GM21717 (cell line): ENCODE data around the gene ANKS1B.
"Not testable (repeated sequence)": the region's sequence is repeated elsewhere in the genome, so short reads cannot be mapped to it uniquely, and the experiment has no call there.

ENCODE experiments used
- ATAC-seq: cut with Tn5 transposase; IDR thresholded peaks from one replicate; pipeline ENCODE4 v1.9.1; 2021; ENCODE audit warnings: mild to moderate bottlenecking, moderate library complexity; ENCODE audit not compliant: unreplicated experiment

The ANKS1B gene

DNA sequence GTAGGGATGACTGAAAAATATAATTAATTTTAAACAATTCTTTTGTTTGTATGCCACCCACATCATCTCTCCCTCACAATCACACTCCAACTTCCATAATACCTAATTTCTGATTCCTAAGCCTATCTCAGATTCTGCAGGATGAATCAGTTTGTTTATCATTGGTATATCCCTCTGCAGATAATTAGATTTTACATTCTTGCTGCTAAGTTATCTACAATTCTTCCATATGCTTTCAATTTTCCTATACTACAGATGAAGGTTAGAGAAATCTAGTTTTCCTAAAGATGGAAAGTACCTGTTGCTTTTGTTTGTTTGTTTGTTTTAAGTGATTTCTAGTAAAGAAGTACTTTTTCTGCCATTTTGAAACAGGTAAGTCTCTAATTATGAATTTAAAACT, 105.3 kb downstream of the ANKS1B start:
- no peak for ATAC-seq

DNA sequence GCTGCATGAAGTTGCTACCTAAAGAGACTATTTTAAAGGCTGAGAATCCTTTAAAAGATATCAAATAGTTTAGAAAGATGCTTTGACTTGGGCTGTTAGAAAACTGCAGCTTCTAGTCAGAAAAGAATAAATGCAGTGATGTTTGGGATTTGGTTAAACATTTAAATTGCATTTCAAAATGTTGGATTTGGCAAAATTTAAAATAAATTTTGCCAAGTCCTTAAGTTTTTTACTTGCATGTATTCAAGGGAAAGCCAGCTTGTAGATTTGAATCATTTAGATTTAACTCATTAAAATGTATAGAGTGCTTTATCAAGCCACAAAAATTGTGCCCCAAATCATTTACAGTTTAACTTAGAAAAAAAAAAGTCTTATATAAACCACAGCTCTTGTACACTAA, 109.7 kb downstream of the ANKS1B start:
- no peak for ATAC-seq

DNA sequence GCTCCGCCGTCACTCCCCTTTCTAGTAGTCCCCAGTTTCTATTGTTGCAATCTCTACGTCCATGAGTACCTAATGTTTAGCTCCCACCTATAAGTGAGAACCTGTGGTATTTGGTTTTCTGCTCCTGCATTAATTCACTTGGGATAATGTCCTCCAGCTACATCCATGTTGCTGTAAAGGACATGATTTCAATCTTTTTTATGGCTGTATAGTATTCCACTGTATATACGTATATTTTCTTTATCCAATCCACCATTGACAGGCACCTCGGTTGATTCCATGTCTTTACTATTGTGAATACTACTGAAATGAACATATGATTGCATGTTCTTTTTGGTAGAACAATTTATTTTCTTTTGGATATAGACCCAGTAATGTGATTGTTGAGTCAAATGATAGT, 114.7 kb downstream of the ANKS1B start:
- ATAC-seq = no peak

DNA sequence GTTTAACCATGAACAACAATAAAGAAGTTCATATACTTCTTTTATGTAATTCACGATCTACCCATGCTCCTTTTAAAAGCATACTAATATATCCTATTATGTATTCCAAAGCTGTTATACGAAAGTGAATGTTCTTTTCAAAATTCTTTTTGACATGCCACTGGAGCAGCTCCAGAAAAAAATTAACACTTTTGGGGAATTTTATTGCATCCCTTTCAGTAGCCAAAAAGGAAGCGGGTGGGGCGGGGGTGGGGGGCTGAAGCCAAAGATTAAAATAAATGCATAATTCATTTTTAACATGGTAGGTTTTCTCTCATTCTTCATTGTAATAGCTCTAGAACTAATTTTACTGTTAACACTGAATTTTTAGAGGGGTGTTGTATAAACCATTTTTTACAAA, 123.0 kb downstream of the ANKS1B start:
- no peak for ATAC-seq

- no peak for ATAC-seq
Measured at GRCh38 chr12:99859126-99859525, 125.6 kb downstream of the ANKS1B start.

DNA sequence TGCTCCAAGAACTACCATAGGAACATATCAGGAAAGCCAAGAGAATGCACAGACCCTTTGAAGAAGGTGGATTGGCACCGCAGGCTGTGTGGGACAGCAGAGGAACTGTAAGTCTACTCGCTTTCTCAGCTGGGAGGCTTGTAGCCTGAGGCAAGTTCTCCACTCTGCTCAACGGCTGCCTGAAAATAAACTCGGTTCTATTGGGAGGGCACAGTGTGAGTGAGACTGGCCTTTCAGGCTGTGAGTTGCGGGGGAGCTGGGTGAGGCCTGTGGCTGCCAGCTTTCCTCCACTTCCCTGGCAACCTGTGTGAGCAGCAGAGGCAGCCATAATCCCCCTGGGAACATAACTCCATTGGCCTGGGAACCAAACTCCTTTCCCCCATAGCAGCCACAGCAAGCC, 132.1 kb downstream of the ANKS1B start:
- ATAC-seq = no peak

DNA sequence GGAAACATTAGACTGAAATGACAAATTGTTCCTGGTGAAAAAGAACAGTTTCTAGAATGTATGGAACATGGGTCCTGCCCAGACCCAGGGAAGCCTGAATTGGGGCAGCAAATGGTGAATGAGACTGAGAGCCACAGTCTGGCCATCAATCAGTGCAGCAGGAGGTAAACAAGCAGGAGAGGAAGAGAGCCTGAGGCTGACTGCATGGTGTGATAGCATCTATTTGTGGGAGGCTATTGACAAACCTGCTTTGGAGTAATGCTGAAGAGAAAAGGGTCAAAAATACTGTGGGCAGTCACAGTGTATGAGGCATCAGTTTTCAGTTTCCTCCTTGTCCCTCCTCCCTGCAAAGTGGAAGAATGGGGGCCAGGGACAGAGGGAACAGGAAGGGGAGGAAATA, 136.8 kb downstream of the ANKS1B start:
- ATAC-seq = no peak

GRCh38 chr12:99834710-99835109, 150.0 kb downstream of the ANKS1B start:
- ATAC-seq = no peak

- no peak for ATAC-seq
Measured at GRCh38 chr12:99833397-99833796, 151.3 kb downstream of the ANKS1B start.

DNA sequence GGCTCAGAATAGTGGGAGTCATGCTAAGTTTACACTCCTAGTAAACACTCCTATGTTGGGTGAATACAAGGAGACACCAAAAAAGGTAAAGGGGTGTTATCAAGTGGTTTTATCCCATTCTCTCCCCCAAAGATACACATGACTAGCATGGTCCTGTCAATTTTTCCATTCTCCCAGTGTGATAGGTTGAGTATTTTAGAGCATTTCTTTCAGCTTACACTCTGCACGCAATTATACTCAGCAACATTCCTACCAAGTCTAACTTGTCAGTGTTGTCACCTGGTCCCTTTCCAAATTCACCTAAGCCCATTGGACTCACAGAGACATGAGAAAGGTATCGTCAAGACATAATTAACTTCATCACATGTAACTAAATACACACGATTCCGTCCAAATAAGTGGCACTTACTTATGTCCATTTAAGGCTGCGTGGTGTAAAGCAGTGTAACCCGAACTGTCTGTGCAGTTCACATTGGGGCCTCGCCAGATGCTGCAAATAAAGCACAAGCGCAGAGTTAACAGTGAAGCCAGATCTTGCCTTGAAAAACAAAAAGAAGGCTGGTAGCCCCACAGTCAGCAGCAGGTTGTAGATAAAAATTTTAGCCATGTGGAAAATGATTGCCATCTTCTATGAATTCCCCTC, 159.7 kb downstream of the ANKS1B start:
- no peak for ATAC-seq

DNA sequence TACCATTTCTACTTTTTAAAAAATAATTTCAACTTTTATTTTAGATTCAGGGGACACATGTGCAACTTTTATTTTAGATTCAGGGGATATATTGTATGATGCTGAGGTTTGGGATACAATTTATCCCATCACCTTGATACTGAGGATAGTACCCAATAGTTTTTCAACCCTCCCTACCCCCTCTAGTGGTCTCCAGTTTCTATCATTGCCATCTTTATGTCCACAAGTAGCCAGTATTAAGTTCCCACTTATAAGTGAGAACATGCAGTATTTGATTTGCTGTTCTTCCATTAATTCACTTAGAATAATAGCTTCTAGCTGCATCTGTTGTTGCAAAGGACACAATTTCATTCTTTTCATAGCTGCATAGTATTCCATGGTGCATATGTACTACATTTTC, 162.5 kb downstream of the ANKS1B start:
- no peak for ATAC-seq

DNA sequence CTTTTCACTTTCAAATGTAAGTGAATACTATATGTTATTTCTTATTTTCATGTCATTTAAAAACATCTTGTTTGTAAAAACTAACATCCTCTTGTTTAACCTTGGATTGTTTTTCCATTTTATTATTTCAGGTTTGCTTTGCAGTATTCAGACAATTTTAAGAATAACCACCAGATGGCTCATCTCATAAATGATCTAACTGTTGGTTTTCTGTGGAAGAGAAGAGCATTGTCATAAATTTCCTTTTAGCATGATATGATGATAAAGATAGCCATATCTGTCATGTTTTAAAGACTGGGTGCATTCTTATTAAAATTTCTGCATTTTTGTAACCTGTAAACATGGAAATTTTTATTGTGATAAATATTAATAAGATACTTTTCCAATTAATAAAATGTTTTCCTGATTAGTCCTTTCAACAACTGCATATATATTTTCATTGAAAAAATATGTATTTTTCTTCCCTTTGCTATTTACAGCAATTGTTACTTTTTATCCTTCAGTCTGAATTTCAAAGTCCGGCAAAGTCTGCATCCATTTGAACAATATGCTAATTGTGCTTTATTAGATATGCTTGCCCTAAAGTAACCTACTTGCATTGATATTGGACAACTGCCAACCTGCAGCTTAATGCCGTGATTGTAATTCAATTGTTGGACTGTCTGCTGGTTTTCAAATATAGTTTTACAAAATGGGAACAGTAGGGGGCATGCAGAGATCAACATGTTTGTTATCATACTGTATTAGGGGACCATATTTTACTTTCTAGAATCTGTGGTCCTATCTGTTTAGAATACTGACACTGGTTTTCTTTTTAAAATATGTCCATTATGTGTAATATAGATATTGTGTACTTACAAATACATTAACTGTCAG, 173.8 kb downstream of the ANKS1B start:
- no peak for ATAC-seq

DNA sequence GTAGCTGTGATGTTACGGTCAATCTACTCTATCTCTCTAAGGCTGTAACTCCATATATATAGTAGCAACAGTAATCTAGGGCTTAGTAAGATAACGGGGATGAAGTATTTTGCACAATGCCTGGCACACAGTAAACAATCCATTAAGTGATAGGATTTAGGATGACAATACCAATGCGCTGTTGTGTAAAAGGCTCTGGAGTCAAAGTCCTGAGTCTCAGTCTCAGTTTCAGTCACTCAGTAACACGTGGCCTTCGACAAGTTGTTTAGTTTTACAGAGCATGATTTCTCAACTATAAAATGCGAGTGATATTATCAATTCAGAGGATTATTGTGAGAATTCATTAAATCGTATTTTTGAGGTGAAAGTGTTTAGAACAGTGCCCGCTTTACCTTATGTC, 174.8 kb downstream of the ANKS1B start:
- ATAC-seq = no peak

- ATAC-seq = no peak
Measured at GRCh38 chr12:99806304-99806703, 178.4 kb downstream of the ANKS1B start.

DNA sequence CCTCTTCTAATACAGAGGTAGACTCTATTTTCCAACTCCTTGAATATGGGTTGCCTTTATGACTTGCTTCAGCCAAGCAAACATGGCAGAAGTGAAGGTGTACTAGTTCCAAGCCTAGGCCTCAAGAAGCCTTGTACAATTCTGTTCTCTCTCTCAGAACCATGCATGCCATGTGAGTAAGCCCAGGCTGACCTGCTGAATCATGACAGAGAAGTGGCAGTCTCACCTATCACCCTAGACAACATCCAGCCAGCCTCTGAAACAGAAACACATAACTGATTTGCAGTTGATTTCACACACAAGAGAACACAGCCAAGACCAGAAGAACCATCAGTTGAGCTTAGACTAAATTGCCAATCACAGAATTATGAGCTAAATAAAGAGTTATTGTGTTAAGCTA, 180.0 kb downstream of the ANKS1B start:
- no peak for ATAC-seq

- no peak for ATAC-seq
Measured at GRCh38 chr12:99800605-99801004, 184.1 kb downstream of the ANKS1B start.

DNA sequence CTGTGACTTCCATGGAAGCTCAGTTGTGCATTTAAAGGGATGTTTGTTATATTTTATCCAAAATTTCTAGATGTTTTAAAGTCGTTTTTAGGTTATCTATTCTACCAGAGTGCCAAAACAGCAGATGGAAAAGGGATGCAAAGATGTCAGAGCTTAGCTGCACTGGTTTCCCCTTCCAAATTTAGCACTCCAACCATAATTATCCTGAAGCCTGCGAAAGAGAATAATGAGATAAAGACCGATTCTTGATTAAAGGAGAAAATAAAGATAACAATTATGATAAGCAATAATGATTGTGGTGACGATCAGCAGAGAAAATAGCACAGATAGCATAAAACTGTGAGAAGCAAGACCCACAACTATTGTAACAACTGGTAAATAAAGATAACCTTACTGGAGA, 186.8 kb downstream of the ANKS1B start:
- ATAC-seq = not testable (repeated sequence)

DNA sequence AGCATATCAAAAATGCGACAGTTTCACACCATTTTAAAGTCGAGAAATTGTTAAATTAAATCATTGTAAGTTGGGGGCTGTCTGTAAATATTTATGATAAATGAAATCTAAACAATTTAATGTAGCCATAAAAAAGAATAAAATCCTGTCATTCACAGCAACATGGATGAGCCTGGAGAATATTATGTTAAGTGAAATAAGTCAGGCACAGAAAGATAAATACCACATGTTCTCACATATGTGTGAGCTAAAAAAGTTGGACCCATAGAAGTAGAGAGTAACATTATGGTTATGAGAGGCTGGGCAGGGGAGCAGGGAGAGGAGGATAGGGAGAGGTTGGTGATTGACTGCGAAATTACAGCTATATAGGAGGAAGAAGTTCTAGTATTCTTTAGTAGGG, 201.3 kb downstream of the ANKS1B start:
- ATAC-seq = no peak

DNA sequence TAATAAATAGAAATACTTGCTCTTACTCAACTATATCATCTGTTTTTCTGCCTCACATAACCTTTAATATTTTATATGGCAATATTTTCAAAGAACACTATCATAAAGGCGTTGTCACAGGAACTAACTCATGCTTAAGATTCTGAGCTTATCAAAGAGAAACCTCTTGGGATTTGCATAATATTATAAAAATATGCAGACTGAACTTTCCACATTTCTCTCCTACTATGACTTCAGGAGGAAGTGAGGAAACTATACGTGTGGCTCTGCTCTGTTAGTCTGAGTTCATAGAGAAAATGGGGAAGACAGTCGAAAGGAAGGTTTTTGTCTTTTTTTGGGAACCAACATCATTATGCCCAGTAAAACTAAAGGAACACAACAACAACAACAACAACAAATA, 212.5 kb downstream of the ANKS1B start:
- ATAC-seq = no peak

DNA sequence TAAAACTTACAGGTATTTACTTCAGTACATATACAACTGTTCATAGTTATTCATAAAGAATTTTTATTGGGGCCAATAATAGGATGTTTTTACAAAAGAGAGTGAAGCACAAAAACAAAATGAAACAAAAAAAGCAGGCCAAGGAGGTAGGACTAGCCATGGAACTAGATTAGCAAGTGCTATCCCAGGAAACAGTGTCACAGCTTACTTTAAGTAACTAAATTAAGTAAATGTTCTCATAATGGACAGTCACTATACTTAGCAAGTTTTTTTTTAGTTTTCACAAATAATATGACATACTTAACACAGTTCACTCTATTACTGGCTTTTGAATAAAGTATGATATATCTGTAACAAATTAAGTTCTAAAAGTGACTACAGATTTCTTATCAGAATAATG, 213.1 kb downstream of the ANKS1B start:
- no peak for ATAC-seq

- no peak for ATAC-seq
Measured at GRCh38 chr12:99769396-99769980, 215.2 kb downstream of the ANKS1B start.

DNA sequence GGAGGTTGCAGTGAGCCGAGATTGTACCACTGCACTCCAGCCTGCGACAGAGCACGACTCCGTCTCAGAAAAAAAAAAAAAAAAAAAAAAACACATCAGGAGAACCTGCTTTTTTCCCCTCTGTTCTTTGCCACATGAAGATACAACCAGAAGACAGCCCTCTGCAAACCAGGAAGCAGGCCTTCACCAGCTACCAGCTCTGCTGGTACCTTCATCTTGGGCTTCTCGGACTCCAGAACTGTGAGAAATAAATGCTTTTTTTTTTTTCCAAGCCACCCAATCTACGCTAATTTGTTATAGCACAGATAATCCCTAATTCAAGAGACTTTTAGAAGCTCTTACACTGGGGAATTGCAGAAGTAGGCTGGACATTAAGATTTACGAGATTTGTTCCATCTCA, 216.0 kb downstream of the ANKS1B start:
- no peak for ATAC-seq
